GM21515 (cell line): ENCODE data around the gene PRIMA1.
A peak's percentile ranks its signal among the peaks of the same experiment; 100 is the strongest.

Source experiments
- ATAC-seq: cut with Tn5 transposase; IDR thresholded peaks from one replicate; pipeline ENCODE4 v1.9.1; 2021; ENCODE audit not compliant: unreplicated experiment

The PRIMA1 gene, protein sequence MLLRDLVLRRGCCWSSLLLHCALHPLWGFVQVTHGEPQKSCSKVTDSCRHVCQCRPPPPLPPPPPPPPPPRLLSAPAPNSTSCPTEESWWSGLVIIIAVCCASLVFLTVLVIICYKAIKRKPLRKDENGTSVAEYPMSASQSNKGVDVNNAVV

DNA sequence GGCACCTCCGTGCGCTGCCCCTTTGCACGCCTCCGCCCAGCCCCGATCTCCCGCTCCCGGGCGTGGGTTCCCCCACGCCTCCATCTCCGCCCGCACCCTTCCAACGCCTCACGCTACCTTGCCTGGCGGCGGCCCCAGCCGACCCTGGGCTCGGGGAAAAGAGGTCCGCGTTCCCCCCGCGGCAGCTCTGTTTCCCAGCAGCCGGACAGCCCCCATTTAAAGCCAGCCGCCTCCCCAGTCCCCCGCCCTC, at the start of gene PRIMA1:
PRIMA1 (minus strand) TSS at position 193 of the 250 bp plus-strand sequence. CDS start 767 bp downstream, outside the sequence.
- no peak for ATAC-seq

DNA sequence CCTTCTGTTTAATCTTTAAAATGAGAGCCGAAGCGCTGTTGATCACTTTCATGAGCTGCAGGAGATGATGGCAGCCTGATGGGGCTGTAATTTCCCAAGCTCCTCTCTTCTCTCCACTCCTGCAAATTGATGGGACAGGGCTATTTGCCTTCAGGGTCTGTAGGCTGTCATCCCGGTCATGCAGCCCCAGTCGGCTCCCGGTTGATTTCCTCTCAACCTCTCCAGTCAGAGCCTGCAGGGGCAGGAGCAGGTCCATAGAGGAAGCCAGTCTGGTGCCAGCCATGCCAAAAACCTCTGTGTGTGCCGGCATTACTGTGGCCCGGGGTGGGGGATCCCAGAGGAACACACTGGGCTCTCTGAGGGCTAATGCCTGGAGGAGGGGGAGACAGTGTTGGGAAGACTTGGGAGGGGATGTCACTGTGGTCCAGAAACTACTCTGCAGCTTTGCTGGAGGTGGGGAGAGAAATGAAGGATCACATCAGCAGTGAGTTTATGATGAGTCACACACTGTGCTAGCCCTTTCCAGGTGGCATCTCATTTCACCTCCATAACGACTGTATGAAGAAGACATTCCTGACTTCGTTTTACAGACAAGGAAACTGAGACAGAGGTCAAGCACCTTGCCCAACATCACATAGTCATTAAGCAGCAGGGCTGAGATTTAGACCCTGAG, 46.5 kb upstream of the PRIMA1 start:
- ATAC-seq, result no peak

DNA sequence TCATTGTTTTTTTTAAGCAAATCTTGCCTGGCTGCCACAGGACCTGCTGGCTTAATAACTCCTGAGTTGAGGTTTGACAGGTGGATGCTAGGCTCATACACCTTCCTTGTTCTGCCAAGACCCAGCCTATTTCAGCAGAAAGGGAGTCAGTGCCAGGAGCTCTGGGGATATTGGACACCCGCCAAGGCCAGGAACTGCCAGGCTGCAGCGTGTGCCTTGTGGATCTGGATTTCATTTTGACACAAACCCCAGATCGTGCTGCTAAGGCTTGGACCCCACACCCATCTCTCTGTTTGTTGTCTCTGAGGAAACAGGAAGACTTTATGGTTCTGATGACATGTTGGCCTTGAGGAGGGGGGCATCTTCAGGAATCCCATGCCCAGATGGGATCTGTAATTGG, 44.4 kb upstream of the PRIMA1 start:
- ATAC-seq, result no peak

DNA sequence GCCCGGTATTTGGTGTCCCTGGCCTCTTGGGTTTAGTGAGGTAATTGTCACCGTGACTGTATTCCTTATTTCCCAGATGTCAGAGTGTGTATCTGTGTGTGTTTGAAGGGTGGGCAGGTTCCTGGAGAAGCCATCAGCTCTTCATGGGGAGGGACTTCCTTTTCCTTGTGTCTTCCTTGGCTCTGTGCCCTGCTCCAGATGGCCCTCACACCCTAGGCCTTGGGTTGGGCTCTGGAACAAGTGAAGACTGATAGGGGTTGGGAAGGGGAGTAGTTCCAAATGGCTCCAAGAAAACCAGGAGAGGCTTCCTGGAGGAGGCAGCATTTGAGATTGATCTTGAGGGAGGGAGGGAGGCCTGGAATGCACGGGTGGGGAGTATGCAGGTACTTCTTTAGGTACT, 43.8 kb upstream of the PRIMA1 start:
- ATAC-seq, result no peak

DNA sequence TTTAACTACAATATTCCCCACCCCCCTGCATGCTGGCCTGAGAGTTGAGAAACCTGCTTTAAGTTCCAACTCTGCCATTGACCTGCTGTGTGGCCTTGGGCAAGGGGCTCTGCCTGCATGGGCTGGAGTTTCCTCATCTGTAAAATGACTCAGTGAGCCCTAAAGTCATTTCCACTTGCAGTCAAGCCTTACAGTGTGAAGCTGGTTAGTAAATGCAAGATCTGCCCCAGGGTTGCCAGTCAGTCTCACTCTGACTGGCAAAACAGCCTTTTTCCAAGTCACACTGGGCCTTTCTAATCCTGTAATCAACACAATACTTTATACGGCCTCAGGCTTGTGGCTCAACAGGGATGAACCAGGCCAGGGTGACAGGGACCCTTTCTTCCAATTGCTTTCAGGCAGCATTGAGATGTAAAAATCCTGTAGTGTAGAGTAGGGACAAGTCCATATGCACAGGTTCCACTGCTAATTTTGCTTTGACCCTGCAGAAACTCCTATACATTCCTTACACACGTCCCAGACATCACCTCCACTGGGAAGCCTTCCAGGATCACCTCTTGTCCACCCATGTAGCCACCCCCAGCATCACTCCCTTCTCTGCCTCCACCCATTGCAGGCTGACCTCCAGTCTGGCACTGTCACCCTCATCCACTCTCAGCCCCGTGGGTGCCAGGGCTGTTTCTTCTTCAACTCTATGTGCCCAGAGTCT, 42.6 kb upstream of the PRIMA1 start:
- no peak for ATAC-seq

DNA sequence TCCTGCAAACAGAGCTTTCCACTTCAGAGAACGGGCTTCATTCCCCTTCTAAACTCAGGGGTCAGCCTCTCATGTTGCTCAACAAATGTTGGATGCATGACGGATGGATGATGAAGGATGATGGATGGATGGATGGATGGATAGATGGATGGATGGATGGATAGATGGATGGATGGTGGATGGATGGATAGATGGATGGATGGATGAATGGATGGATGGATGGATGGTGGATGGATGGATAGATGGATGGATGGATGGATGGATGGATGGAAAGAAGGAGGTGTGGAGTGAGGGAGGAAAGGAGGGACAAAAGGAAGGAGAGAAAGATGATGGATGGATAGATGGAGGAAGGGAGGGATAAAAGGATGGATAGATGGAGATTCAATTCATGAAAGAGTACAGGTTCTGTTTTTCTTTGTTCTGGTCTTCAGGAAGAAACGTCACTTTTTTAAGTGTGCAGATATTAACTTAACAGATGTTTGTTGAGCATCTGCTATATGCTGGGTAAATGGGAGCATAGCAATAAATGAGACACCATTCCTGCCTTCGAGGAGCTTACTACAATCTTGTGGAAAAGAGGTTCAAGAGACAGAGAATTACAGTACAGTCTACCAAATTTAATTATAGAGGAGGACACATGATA, 41.7 kb upstream of the PRIMA1 start:
- no peak for ATAC-seq

DNA sequence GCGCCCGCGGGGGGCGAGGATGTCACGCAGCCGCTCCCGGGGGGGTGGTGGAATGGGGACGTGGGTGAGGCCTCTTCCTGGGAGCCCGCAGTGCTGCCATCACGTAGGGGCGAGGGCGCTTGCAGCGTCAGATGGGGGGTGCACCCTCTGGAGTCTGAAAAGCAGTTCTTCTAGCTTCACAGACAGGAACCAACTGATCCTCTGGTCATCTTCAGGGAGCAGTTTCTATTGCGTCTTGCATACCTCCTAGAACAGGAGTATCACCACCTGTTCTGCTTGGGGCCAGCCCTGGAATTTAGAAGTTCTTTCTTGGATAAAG, 36.9 kb upstream of the PRIMA1 start:
- no peak for ATAC-seq

DNA sequence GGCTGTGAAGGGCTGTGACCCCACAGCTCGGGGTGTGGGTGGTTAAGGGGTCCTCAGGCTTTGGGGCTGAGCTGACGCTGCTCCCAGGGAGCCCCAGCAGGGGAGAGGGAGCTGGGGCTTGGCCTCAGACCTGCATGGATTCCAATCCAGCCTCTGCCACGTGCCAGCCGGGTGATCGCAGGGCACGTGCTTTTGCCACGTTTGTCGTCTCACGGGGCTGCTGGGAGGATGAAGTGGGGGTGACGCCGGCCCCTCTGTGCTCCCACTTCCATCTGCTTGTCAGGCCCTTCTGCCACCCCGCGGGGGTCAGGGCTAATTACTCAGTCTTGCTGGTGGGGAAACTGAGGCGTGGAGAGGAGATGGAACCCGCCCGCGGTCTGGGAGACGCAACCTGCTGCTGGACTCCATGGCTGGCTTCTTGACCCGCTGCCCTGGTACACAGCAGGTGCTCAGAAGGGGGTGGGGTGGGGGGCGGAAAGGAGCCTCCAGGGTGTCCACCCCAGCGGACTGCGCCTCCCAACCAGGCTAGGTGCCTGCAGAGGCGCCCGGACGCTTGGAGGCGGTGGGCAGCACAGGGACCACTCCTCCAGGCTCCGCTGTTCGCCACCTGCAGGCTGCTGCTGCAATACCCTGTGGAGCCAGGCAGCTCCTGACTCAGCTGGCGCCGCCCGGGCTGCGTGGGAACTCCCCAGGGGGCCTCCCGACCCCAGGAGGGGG, 36.4 kb upstream of the PRIMA1 start:
- no peak for ATAC-seq

DNA sequence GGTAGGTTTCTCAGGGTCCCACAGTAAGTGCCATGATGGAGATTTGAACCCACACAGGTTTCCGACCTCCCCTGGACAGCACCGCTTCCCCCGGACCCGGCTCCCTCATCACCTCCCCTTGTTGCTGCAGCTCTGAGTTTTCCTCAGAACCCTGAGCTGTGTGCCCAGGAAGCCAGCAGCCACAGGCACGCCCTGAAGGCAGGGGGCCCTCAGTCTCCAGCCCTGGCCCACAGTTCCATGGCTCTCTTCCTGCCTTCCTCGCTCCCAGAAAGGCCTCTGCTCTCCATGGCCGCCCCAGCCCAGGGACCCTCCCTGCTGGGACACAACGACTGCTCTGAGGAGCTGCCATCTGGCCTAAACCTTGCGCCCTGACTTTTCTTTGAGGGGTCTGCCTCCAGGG, 35.8 kb upstream of the PRIMA1 start:
- ATAC-seq, result no peak

DNA sequence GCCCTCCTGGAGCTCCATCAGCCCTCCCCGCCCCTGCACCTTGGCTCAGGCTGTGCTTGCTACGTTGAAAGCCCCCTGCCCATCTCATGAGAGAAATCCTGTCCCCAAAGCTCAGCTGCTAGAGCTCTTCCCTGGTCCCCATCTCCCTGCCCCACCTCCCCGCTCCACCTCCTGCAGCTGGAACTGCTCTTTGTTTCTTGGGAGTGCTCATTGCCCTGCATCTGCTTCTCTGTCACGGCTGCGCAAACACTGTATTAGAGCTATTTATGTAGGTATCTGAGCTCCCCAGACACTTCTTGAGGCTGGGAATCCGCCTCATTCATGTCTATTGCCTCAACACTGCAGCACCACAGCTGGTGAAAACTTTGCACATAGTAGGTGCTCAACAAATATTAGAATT, 32.8 kb upstream of the PRIMA1 start:
- ATAC-seq, result no peak

DNA sequence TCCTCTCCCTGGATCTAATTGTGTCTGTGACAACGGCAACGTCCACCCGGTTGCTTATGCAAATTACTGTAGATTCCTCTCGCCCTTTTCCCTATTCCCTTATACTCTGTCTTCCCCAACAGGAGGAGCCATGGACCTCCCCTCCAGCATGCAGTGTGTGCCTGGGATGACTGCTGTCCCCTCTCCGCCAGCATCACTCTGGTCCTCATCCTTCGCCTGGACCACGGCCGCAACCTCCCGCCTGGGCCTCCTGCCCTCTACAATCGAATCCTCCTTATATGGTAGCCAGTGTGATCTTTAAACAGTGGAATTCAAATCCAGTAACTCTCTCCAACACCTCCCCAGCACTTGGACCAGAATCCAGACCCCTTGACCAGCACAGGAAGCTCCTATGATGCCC, 30.6 kb upstream of the PRIMA1 start:
- no peak for ATAC-seq

DNA sequence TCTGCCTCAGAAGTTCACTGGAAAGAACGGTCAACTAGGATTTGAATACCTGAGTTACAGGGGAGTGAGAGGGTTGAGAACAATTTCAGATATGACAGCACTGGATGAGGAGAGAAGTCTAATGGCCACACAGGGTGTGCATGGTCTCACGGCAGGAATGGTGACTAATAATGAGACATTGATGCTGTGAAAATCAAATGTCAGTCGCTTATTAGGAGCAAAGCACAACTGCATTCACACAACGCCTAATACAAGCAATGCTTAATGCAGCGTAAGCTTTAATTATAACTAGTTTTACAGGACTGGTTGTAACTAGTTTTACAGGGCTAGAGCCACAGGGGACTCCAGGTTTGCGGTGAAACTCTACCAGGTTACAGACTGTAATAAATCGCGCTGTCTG, 23.4 kb upstream of the PRIMA1 start:
- ATAC-seq, result no peak

DNA sequence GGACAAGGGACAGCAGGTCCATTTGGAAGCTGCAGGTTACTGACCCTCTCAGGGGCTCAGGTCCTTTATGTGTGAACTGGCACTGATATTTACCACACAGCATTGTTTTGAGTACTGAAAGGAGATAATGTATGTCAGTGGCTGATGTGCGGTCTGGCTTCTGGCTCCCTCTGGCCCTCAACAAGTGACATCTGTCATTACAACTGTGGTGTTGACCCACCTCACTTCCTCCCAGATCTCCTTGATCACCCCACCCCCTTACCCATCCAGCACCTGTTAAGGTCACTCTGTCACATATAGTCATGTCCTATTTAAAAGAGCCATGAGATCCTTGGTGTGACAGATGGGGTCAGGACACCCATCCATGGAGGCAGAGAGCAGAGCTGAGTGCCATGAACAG, 22.7 kb upstream of the PRIMA1 start:
- no peak for ATAC-seq

DNA sequence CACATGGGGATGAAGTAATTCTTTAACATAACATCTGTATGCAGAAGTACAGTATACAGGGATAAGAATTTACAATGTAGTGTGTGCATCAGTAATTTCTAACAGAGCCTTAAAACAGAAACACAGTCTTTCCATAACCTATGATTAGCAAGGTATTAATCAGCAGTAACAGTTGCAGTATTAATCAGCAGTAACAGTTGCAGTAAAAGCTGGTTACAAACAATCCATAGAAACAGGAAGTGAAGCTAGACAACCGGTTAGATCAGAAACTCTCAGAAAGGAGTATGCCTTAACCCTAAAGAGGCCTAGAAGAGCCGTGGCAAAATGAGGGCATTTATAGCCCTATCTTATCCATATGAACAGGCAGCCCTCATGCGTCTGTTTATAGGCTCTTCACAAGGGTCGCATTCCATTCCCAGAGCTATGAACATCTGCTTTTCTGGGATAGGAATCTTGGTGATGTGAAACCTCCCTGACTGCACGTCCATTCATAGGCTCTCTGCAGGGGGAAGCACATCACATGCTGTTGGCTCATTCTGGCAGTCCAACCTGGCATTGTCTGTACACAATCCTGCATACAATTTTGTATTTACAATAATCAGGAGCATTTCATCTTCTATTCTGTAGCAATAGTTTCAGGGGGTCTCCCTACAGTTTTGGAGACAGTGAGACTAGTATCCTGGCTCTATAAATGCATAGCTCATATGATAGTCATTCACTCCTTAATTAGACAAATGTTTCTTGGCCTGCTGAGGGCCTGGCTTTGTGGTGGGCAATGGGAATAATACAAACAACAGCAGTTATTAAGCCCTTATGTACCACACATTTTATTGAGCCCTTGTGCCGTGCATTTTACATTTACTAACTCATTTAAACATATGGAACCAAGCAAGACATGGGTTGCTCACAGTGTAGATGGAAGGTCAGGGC, 21.5 kb upstream of the PRIMA1 start:
- ATAC-seq, result peak; percentile 66

DNA sequence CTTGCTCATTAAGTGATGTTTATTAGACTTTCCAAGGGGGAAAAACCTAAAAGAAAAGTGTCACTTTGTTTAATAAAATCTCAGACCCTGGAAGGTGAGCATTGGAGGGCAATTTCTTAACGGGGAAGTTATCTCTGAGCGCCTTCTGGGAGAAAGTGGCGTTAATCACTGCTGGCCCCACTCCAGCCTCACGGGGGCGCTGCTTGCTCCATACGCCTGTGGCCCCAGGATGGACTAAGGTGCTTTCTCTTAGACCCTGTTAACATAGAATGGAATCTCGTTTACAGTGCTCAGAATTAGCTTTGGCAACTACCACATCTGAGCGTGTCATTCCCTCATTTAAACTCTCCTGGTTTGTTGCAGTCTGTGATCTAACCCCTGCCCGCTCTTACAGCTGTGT, 16.4 kb upstream of the PRIMA1 start:
- ATAC-seq, result no peak

DNA sequence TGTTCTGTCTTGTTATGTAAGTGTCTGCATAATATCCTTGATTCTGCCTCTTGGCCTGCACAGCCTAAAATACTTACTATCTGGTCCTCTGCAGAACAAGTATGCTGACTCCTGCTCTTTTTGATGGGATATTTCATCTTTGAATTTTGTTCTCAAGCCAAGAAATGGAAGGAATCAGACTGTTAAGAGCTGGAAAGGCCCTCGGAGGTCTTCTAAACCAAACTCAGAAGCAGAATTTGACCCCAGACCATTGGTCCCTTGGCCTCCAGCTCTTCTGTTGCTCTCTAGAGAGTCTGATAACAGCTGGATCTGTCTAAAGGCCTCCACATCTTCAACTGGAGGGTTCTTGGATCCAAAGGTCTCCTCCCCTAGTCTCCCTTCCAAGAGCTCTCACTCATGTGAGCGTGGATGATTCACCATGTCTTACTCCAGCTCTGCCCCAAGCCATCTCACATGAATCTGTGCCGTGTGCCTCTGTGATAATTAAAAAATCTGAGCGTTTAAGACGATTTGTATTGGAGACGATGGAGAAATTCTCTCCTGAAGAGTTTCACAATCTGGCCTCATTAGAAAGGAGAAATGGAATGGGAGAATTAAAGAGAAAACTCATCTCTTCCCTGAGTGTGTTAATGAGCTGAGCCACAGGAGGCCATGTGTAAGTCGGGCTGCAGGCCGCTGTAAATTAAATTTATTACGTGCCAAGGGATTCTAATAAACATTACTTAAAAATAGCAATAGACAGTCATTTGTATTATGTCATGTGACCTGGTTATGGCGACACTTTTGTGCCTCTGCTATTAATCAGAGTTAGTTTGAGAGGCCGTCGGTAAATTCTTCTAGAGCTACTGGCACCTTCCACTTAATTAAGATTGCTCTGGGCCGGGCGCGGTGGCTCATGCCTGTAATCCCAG, 15.4 kb upstream of the PRIMA1 start:
- ATAC-seq, result no peak

DNA sequence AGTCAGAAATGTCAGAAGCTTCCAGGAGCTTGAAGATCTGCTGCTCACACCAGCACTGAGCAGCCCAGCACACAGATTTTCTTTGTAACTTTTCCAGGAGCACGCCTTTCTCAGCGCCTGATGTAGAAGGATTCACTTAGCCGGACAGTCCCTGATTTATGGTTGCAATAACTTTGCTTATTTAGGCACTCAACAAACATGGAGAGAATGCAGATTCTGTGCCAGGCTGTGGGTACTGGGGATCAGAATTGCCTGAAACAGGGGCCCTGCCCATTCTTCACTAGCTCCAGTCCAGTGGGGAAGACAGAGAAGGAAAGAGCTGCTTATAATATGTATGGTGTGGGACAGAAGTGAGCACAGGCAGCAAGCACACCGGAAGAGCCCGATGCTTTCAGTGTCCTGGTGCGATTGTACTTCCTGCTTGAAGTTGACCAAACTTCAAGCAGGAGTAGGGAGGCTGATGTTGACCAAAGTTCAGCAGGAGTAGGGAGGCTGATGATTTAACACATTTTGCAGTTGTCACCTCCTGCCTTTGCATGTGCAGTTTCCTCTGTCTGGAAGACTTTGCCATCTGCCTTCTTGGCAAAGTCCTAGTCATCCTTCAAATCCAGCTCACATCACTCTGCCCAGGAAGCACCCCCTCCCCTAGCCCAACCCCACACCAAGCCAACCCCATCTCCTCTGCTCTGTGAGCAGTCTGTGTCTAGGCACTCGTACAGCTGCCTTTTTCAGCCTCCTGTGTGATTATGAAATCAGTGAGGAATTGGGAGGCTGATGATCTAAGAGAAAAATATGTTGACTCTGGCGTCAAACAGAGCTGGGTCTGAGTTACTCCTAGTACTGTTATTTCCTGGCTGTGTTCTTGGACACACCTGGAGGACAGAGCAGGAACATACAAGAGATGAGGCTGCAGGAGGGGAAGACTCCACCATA, 12.0 kb upstream of the PRIMA1 start:
- no peak for ATAC-seq

DNA sequence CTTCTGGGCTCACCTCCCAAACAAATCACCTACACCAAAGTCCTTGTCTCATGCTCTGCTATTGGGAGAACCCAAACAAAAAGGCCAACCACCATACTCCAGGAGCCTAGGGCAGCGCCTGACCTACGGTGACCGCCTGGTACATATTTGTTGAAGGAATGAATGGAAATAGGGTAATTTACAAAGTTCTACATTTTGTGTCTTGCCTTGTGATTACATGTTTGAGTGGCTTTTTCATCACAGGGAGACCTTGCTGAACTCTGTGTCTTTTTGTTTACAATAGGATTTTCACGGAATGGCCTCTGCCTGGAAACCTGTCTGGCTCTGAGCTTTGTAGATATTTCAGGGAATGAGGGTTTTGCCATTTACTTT, 11.3 kb upstream of the PRIMA1 start:
- ATAC-seq, result no peak

DNA sequence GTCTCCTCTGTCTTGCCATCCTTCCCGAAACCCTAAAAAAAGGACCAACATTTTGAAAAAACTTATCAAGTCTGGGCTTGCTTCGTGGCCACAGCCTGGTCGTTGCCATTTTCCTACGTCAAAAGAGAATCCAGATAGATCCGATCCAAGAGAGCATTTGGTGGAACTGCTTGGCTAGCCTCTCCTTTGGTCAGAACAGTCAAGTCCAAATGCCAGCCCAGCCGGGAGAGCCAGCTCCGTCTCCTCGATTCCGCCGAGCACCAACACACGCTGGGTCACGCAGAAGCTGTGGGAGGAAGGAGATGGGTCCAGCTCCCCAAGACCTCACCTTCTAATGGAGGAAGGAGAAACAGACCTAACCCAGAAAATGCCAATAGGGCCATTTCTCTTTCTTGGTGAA, 9.3 kb upstream of the PRIMA1 start:
- ATAC-seq, result no peak
